Fibroblast of the aortic adventitia (primary cell): Measurements from ENCODE around the gene RNF146. TPM values are rescaled to one million over a fixed set of nuclear protein-coding genes. Genes with fewer than 3 reads are reported as not detected.
"Not testable (repeated sequence)": the region's sequence is repeated elsewhere in the genome, so short reads cannot be mapped to it uniquely, and the experiment has no call there.

ENCODE experiments used
- DNase-seq: peaks from one replicate; pipeline ENCODE4 v3.0.0-alpha.2; 2010; ENCODE audit warnings: low read depth
- H3K4me3 ChIP-seq: 2 replicates; pipeline ENCODE4 v1.5.1; 2011; ENCODE audit warnings: low read depth, mild to moderate bottlenecking, control low read depth, low read length, moderate library complexity
- CTCF ChIP-seq: IDR thresholded peaks from 2 replicates; pipeline ENCODE4 v1.5.1; 2011; ENCODE audit warnings: mild to moderate bottlenecking, low read length, control low read depth, inconsistent platforms; ENCODE audit not compliant: insufficient read depth
- total RNA-seq: library from RNA; depleted of rRNA; stranded (reverse); fragments of >200 nt; gene quantifications from 2 replicates; pipeline ENCODE4 v1.2.3, GENCODE V29; 2012; ENCODE audit warnings: low replicate concordance

Gene RNF146
- 55.6 and 66.2 TPM in 2 replicates for total RNA-seq

- peak; percentile 74 for TF ChIP-seq CTCF
- peak; percentile 90 for DNase-seq
- H3K4me3 ChIP-seq, result peak within 1 kb of the TSS; percentile 92
Observed at GRCh38 chr6:127266178-127266891, at the start of gene RNF146. Gene RNF146 (plus strand): TSS chr6:127266864. CDS start chr6:127280339, 13,475 bp downstream.

GRCh38 chr6:127219869-127220268, 46.8 kb upstream of the RNF146 start:
- no peak overlapping the region for H3K4me3 ChIP-seq
- peak; percentile 14 for DNase-seq
- TF ChIP-seq CTCF, result no peak

- DNase-seq, result no peak
- no peak overlapping the region for H3K4me3 ChIP-seq
- TF ChIP-seq CTCF, result no peak
Observed at GRCh38 chr6:127221201-127221600, 45.5 kb upstream of the RNF146 start.

GRCh38 chr6:127222418-127222817, 44.2 kb upstream of the RNF146 start:
- TF ChIP-seq CTCF, result no peak
- DNase-seq, result no peak
- no peak overlapping the region for H3K4me3 ChIP-seq

- no peak overlapping the region for H3K4me3 ChIP-seq
- TF ChIP-seq CTCF, result no peak
- DNase-seq, result no peak
Observed at GRCh38 chr6:127225497-127225896, 41.2 kb upstream of the RNF146 start.

GRCh38 chr6:127233819-127234218, 32.8 kb upstream of the RNF146 start:
- H3K4me3 ChIP-seq, DNase-seq: not testable (repeated sequence)

GRCh38 chr6:127243501-127243900, 23.2 kb upstream of the RNF146 start:
- H3K4me3 ChIP-seq, result no peak overlapping the region
- peak; percentile 77 for DNase-seq
- no peak for TF ChIP-seq CTCF
